OCI-LY1 (cell line): Measurements from ENCODE around the gene B4GALT5.

ENCODE experiments used
- CTCF ChIP-seq: fragments of 200-600 bp; sonication (generic), shearing (Covaris generic); IDR thresholded peaks from 2 replicates; pipeline ENCODE4 v1.5.1; 2017; ENCODE audit warnings: mild to moderate bottlenecking, antibody characterized with exemption, low read length, moderate library complexity, mixed read lengths
- EZH2 ChIP-seq: fragments of 200-600 bp; sonication (generic), shearing (Covaris generic); IDR thresholded peaks from 2 replicates; pipeline ENCODE4 v1.8.0; 2017; ENCODE audit warnings: borderline replicate concordance, mixed run types, mild to moderate bottlenecking, antibody characterized with exemption, low read length, moderate library complexity, mixed read lengths

GRCh38 chr20:49601153-49601924 lies 112.3 kb downstream of the B4GALT5 start:
- TF ChIP-seq CTCF (no peak), EZH2 (no peak)
